ENCODE results near the gene PPP1R26. TPM values are rescaled to one million over a fixed set of nuclear protein-coding genes. Genes with fewer than 3 reads are reported as not detected.
"Not testable (repeated sequence)": the region's sequence is repeated elsewhere in the genome, so short reads cannot be mapped to it uniquely, and the experiment has no call there.

Gene PPP1R26
- total RNA-seq, 1 donor from 2014 or later = 27.9 TPM

- no peaks in the 10 kb centered on the region for H3K36me3 ChIP-seq (ENCODE audit: control insufficient read depth, insufficient read depth, low read length)
- no peak for DNase-seq (ENCODE audit: low read depth)
- TF ChIP-seq, protein P1, sequence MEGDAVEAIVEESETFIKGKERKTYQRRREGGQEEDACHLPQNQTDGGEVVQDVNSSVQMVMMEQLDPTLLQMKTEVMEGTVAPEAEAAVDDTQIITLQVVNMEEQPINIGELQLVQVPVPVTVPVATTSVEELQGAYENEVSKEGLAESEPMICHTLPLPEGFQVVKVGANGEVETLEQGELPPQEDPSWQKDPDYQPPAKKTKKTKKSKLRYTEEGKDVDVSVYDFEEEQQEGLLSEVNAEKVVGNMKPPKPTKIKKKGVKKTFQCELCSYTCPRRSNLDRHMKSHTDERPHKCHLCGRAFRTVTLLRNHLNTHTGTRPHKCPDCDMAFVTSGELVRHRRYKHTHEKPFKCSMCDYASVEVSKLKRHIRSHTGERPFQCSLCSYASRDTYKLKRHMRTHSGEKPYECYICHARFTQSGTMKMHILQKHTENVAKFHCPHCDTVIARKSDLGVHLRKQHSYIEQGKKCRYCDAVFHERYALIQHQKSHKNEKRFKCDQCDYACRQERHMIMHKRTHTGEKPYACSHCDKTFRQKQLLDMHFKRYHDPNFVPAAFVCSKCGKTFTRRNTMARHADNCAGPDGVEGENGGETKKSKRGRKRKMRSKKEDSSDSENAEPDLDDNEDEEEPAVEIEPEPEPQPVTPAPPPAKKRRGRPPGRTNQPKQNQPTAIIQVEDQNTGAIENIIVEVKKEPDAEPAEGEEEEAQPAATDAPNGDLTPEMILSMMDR (IDR thresholded peaks at IDR 0.05; ENCODE audit: insufficient read depth, low read length, severe bottlenecking) = no peak
- FAIRE-seq = no peak
- H3K27me3 ChIP-seq (ENCODE audit: control insufficient read depth, insufficient read depth, low read length) = no peaks in the 10 kb centered on the region
- no peak overlapping the region for H3K4me3 ChIP-seq (ENCODE audit: low read depth, low read length)
Observed at GRCh38 chr9:135512904-135513303, 33.3 kb downstream of the PPP1R26 start.

- Histone ChIP-seq H3K36me3 (ENCODE audit: control insufficient read depth, insufficient read depth, low read length) (no peaks in the 10 kb centered on the region), H3K27me3 (ENCODE audit: control insufficient read depth, insufficient read depth, low read length) (no peaks in the 10 kb centered on the region), H3K4me3 (ENCODE audit: low read depth, low read length) (no peak overlapping the region)
- DNase-seq (ENCODE audit: low read depth) (no peak), FAIRE-seq (no peak)
- TF ChIP-seq, protein P1 (IDR thresholded peaks at IDR 0.05; ENCODE audit: insufficient read depth, low read length, severe bottlenecking) = no peak
Observed at GRCh38 chr9:135513351-135513846, 33.8 kb downstream of the PPP1R26 start.

DNA sequence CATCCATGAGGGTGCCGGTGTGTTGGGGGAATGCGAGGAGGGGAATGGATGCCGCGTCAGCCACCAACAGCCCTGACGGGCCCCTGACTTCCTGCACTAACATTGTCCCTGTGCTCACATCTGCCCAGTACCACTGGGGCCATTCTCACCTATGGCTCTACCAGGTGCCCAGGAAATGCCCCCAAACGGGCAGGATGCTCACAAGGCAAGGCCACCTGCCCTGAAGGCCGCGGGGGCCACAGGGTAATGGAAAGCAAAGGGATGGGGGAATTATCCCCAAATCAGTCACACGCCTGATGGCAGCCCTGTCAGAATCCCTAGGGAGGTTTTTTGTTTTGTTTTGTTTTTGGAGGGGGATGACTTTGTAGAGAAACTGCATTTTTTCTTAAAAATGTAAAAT lies 34.3 kb downstream of the PPP1R26 start:
- H3K4me3 ChIP-seq (ENCODE audit: low read depth, low read length); DNase-seq (ENCODE audit: low read depth); H3K36me3 ChIP-seq (ENCODE audit: control insufficient read depth, insufficient read depth, low read length); FAIRE-seq; H3K27me3 ChIP-seq (ENCODE audit: control insufficient read depth, insufficient read depth, low read length): not testable (repeated sequence)

GRCh38 chr9:135514342-135515082 lies 34.9 kb downstream of the PPP1R26 start:
- Histone ChIP-seq H3K4me3 (ENCODE audit: low read depth, low read length) (no peak overlapping the region), H3K36me3 (ENCODE audit: control insufficient read depth, insufficient read depth, low read length) (no peaks in the 10 kb centered on the region), H3K27me3 (ENCODE audit: control insufficient read depth, insufficient read depth, low read length) (no peaks in the 10 kb centered on the region)
- TF ChIP-seq, protein P1 (IDR thresholded peaks at IDR 0.05; ENCODE audit: insufficient read depth, low read length, severe bottlenecking) = no peak
- DNase-seq (ENCODE audit: low read depth) (no peak), FAIRE-seq (no peak)

GRCh38 chr9:135515083-135515951 lies 35.7 kb downstream of the PPP1R26 start:
- no peak for DNase-seq (ENCODE audit: low read depth)
- no peaks in the 10 kb centered on the region for H3K36me3 ChIP-seq (ENCODE audit: control insufficient read depth, insufficient read depth, low read length)
- TF ChIP-seq, protein P1 (IDR thresholded peaks at IDR 0.05; ENCODE audit: insufficient read depth, low read length, severe bottlenecking) = no peak
- no peak for FAIRE-seq
- H3K27me3 ChIP-seq (ENCODE audit: control insufficient read depth, insufficient read depth, low read length) = no peaks in the 10 kb centered on the region
- no peak overlapping the region for H3K4me3 ChIP-seq (ENCODE audit: low read depth, low read length)

All from bronchial epithelial cell (primary cell).